ENCODE measurements around the gene GABPA.

DNA sequence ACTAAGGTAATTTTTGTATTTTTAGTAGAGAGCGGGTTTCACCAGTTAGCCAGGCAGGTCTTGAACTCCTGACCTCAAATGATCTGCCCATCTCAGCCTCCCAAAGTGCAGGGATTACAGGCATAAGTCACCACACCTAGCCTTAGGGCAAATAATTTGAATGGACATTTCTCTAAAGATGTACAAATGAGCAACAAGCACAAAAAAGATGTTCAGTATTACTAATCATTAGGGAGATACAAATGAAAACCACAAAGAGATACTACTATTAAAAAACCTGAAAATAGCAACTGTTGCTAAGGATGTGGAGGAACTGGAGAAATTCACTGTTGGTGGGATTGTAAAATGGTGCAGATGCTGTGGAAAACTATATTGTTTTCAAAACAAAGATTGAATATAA is 79.1 kb downstream of the GABPA start:
- no peak for TF ChIP-seq ZNF274 (IDR thresholded peaks at IDR 0.05; ENCODE audit: low read depth, low read length)
- TF ChIP-seq YY1 (IDR thresholded peaks at IDR 0.05; ENCODE audit: insufficient read depth, insufficient read length): no peak
- no peak for TF ChIP-seq SUZ12 (IDR thresholded peaks at IDR 0.05; ENCODE audit: extremely low read depth, insufficient read depth, insufficient read length)

Data from NT2/D1 (cell line).